Immature natural killer cell (primary cell): ENCODE data around the gene ACBD7. TPM values are rescaled to one million over a fixed set of nuclear protein-coding genes. Genes with fewer than 3 reads are reported as not detected.

Experiments
- DNase-seq, 3 donors: peaks; one replicate each; pipeline ENCODE4 v3.0.0; 2022; ENCODE audit warnings: mixed read lengths in 1 of 3
- H3K27ac Mint-ChIP-seq, 6 donors: one replicate each; pipeline ENCODE4 v1.8.0; 2020; ENCODE audit warnings: mixed read lengths in 6 of 6, mild to moderate bottlenecking in 5 of 6, inconsistent platforms in 4 of 6, moderate library complexity in 3 of 6
- H3K27me3 Mint-ChIP-seq, 3 donors: one replicate each; pipeline ENCODE4 v1.8.0; 2020 to 2021; ENCODE audit warnings: low read depth in 3 of 3, mild to moderate bottlenecking in 3 of 3, mixed read lengths in 3 of 3, moderate library complexity in 3 of 3, inconsistent platforms in 1 of 3
- H3K36me3 Mint-ChIP-seq, 3 donors: one replicate each; pipeline ENCODE4 v1.8.0; 2020; ENCODE audit warnings: mixed read lengths in 3 of 3, inconsistent platforms in 2 of 3, mild to moderate bottlenecking in 2 of 3
- H3K4me1 Mint-ChIP-seq, 2 donors: one replicate each; pipeline ENCODE4 v1.8.0; 2020; ENCODE audit warnings: inconsistent platforms in 2 of 2, mild to moderate bottlenecking in 2 of 2, mixed read lengths in 2 of 2, moderate library complexity in 1 of 2
- H3K4me3 Mint-ChIP-seq, 5 donors: one replicate each; pipeline ENCODE4 v1.8.0; 2020; ENCODE audit warnings: mild to moderate bottlenecking in 5 of 5, mixed read lengths in 5 of 5, inconsistent platforms in 3 of 5, moderate library complexity in 3 of 5
- H3K9me3 Mint-ChIP-seq, 6 donors: one replicate each; pipeline ENCODE4 v1.8.0; 2020; ENCODE audit warnings: mild to moderate bottlenecking in 6 of 6, mixed read lengths in 6 of 6, inconsistent platforms in 4 of 6, moderate library complexity in 3 of 6
- polyA plus RNA-seq, 3 donors: library from polyadenylated mRNA; unstranded; fragments of 300-500 nt; fragmentation: Illumina TruSeq; gene quantifications; one replicate each; pipeline ENCODE4 v1.2.3, GENCODE V29; 2021

The ACBD7 gene
- polyA plus RNA-seq, 3 donors from 2014 or later, result not detected

DNA sequence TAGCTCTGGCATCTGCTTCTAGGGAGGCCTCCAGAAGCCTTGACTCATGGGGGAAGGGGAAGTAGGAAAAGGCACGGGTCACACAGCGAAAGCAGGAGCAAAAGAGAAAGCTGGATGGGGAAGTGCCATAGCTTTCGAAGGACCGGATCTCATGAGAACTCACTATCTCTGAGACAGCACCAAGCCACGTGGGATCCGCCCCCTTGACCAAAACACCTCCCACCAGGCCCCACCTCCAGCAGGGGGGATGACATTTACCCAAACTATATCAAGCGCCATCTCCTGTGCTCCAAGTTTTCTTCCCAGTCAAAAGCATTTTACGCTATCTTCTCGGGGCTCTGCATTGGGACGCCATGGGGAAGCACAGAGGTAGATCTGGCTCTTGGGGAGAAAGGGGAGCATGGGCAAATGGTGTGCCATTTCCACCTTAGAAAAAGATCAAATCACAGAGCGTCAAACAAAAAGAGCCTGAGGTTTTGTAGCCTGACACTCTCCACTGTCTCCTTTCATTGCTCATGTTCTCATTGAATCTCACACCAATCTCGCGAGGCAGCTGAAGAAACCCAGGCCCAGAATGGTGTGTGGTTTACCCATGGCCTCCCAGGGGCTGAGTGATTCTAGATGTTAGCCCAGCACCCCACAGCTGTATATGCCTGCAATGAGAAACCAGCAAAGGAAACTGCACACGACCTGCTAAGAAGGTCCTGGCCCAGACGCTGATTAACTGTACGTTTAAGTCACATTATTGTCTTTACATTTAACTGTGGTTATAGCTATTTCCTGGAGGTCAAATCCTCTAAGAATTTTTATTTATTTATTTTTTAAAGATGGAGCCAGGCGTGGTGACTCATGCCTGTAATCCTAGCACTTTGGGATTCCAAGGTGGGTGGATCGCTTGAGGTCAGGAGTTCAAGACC, 52.9 kb downstream of the ACBD7 start:
- H3K4me3 Mint-ChIP-seq, result peak overlapping the region in 2 of 5 donors; percentile 24 to 70
- DNase-seq, result no peak
- peaks cover 9% of the 10 kb centered on the region in 2 donors for H3K4me1 Mint-ChIP-seq
- no peaks in the 10 kb centered on the region for H3K9me3 Mint-ChIP-seq
- H3K27me3 Mint-ChIP-seq, result peaks cover 2 to 3% (median 2%) of the 10 kb centered on the region in 3 donors
- no peaks in the 10 kb centered on the region for H3K36me3 Mint-ChIP-seq
- peak overlapping the region in 1 of 6 donors; percentile 28 for H3K27ac Mint-ChIP-seq

DNA sequence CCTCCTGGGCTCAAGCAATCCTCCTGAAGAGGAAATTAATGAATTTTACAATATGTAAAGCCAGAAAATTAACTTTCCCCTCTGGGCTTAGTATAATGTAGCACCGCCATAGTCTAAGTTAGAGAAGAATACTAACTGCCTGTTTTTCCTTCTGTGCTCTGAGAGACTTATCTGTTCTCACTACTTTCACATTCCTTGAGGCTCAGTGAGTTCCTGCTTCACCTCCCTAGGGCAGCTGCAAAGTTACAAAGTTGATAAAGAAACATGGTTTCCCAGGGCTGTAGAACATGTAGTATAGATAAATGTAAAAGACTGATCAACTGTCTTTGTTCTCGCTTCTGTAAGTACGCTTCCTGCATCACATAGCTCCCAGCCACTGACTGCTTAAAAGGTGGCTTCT, 60.8 kb downstream of the ACBD7 start:
- H3K4me3 Mint-ChIP-seq, result no peak overlapping the region
- no peak overlapping the region for H3K27ac Mint-ChIP-seq
- peaks cover 2 to 3% (median 2%) of the 10 kb centered on the region in 3 donors for H3K27me3 Mint-ChIP-seq
- no peak for DNase-seq
- H3K9me3 Mint-ChIP-seq, result no peaks in the 10 kb centered on the region
- H3K36me3 Mint-ChIP-seq, result no peaks in the 10 kb centered on the region
- peaks cover 5 to 8% of the 10 kb centered on the region in 2 donors for H3K4me1 Mint-ChIP-seq

Other genes starting within 250 kb of the ACBD7 start
- 1 to 10 TPM in 2 of 3 donors, not detected in 1; 2.6 to 5.0 TPM for gene SUV39H2, start 209.9 kb downstream of the ACBD7 start, polyA plus RNA-seq
- gene DCLRE1C, start 134.7 kb downstream of the ACBD7 start, polyA plus RNA-seq, result 10 to 100 TPM in 2 of 3 donors, 1 to 10 TPM in 1; 9.3 to 33.8 (median 13.9) TPM
- 1 to 10 TPM in 2 of 3 donors, not detected in 1; 1.1 to 1.5 TPM for gene MEIG1, start 129.4 kb downstream of the ACBD7 start, polyA plus RNA-seq
- gene OLAH, start 44.8 kb downstream of the ACBD7 start, polyA plus RNA-seq, result not detected
- gene RPP38, start 8.6 kb upstream of the ACBD7 start, polyA plus RNA-seq, result 10 to 100 TPM; 20.6 to 24.3 (median 22.2) TPM
- 10 to 100 TPM; 22.2 to 38.0 (median 24.7) TPM for gene NMT2, start 79.9 kb upstream of the ACBD7 start, polyA plus RNA-seq